CD4-positive, alpha-beta T cell treated with Interferon alpha-2 for 1 hour (primary cell): ENCODE results near the gene MAX.

Experiments used
- DNase-seq, 2 donors: peaks; one replicate each; pipeline ENCODE4 v3.0.0-alpha.2; 2020 to 2022

MAX gene

GRCh38 chr14:65102441-65103149 is at the start of gene MAX:
Gene MAX (minus strand): TSS chr14:65102517. CDS start chr14:65102339, 178 bp downstream.
- peak; percentile 99 for DNase-seq

- no peak for DNase-seq
Measured at GRCh38 chr14:65151609-65151956, 49.3 kb upstream of the MAX start.

GRCh38 chr14:65150898-65151608 is 48.7 kb upstream of the MAX start:
- no peak for DNase-seq

- no peak for DNase-seq
Measured at GRCh38 chr14:65149116-65149515, 46.8 kb upstream of the MAX start.

- no peak for DNase-seq
Measured at GRCh38 chr14:65144170-65144569, 41.9 kb upstream of the MAX start.

GRCh38 chr14:65142914-65143625 is 40.8 kb upstream of the MAX start:
- no peak for DNase-seq

GRCh38 chr14:65142429-65142828 is 40.1 kb upstream of the MAX start:
- no peak for DNase-seq

GRCh38 chr14:65141523-65141922 is 39.2 kb upstream of the MAX start:
- DNase-seq = no peak

- no peak for DNase-seq
Measured at GRCh38 chr14:65137648-65138307, 35.5 kb upstream of the MAX start.

- no peak for DNase-seq
Measured at GRCh38 chr14:65134651-65135579, 32.6 kb upstream of the MAX start.

GRCh38 chr14:65132855-65133254 is 30.5 kb upstream of the MAX start:
- no peak for DNase-seq

GRCh38 chr14:65131301-65131701 is 29.0 kb upstream of the MAX start:
- DNase-seq = no peak

GRCh38 chr14:65128096-65128495 is 25.8 kb upstream of the MAX start:
- no peak for DNase-seq

- no peak for DNase-seq
Measured at GRCh38 chr14:65117769-65118745, 15.7 kb upstream of the MAX start.

GRCh38 chr14:65115615-65116014 is 13.3 kb upstream of the MAX start:
- no peak for DNase-seq

- DNase-seq = no peak
Measured at GRCh38 chr14:65110525-65110924, 8.2 kb upstream of the MAX start.

- no peak for DNase-seq
Measured at GRCh38 chr14:65109357-65109756, 7.0 kb upstream of the MAX start.

- no peak for DNase-seq
Measured at GRCh38 chr14:65107200-65107599, 4.9 kb upstream of the MAX start.

- DNase-seq = no peak
Measured at GRCh38 chr14:65106736-65107135, 4.4 kb upstream of the MAX start.

- DNase-seq = no peak
Measured at GRCh38 chr14:65106316-65106715, 4.0 kb upstream of the MAX start.

- DNase-seq = no peak
Measured at GRCh38 chr14:65104791-65105190, 2.5 kb upstream of the MAX start.
